ENCODE measurements around the gene FHIT.

The FHIT gene

GRCh38 chr3:59920822-59921221, 1330.4 kb downstream of the FHIT start:
- TF ChIP-seq CTCF (IDR thresholded peaks at IDR 0.05; ENCODE audit: low read depth, low read length, poor library complexity, severe bottlenecking) = no peak
- TF ChIP-seq EZH2phosphoT487 (IDR thresholded peaks at IDR 0.05; ENCODE audit: borderline replicate concordance, low read length) = no peak
- 0 out of 2 replicates have a peak, but pooled peaks cover 1% of the 10 kb centered on the region for H3K27me3 ChIP-seq (ENCODE audit: control insufficient read depth, low read length)
- H3K4me2 ChIP-seq (ENCODE audit: low read length) = no peak overlapping the region
- no peaks in the 10 kb centered on the region for H3K9me2 ChIP-seq (replicated peaks; ENCODE audit: control insufficient read depth, low read length)
- no peak overlapping the region for H3K4me3 ChIP-seq (ENCODE audit: low read length)
- H3K79me2 ChIP-seq (ENCODE audit: control insufficient read depth, low read length) = no peaks in the 10 kb centered on the region
- H3F3A ChIP-seq (ENCODE audit: control insufficient read depth, insufficient read depth) = no peaks in the 10 kb centered on the region
- no peaks in the 10 kb centered on the region for H4K20me1 ChIP-seq (ENCODE audit: control insufficient read depth, insufficient read depth, low read depth, low read length)
- H3K27ac ChIP-seq (ENCODE audit: low read depth, low read length) = no peak overlapping the region
- H3K36me3 ChIP-seq (ENCODE audit: control insufficient read depth, low read length) = no peaks in the 10 kb centered on the region
- no peaks in the 10 kb centered on the region for H3K4me1 ChIP-seq (ENCODE audit: control insufficient read depth, low read length)
- H3K9me3 ChIP-seq (ENCODE audit: control insufficient read depth, insufficient read depth, low read length) = no peaks in the 10 kb centered on the region

GRCh38 chr3:59919586-59919985, 1331.7 kb downstream of the FHIT start:
- Histone ChIP-seq H3K36me3 (ENCODE audit: control insufficient read depth, low read length) (no peaks in the 10 kb centered on the region), H3F3A (ENCODE audit: control insufficient read depth, insufficient read depth) (no peaks in the 10 kb centered on the region), H3K9me3 (ENCODE audit: control insufficient read depth, insufficient read depth, low read length) (no peaks in the 10 kb centered on the region), H3K79me2 (ENCODE audit: control insufficient read depth, low read length) (no peaks in the 10 kb centered on the region), H4K20me1 (ENCODE audit: control insufficient read depth, insufficient read depth, low read depth, low read length) (no peaks in the 10 kb centered on the region), H3K4me3 (ENCODE audit: low read length) (no peak overlapping the region), H3K4me1 (ENCODE audit: control insufficient read depth, low read length) (no peaks in the 10 kb centered on the region), H3K27me3 (ENCODE audit: control insufficient read depth, low read length) (no peaks in the 10 kb centered on the region), H3K9me2 (replicated peaks; ENCODE audit: control insufficient read depth, low read length) (no peaks in the 10 kb centered on the region), H3K4me2 (ENCODE audit: low read length) (no peak overlapping the region), H3K27ac (ENCODE audit: low read depth, low read length) (no peak overlapping the region)
- TF ChIP-seq CTCF (IDR thresholded peaks at IDR 0.05; ENCODE audit: low read depth, low read length, poor library complexity, severe bottlenecking) (no peak), EZH2phosphoT487 (IDR thresholded peaks at IDR 0.05; ENCODE audit: borderline replicate concordance, low read length) (no peak)

GRCh38 chr3:59914251-59914650, 1337.0 kb downstream of the FHIT start:
- Histone ChIP-seq H3K9me2 (replicated peaks; ENCODE audit: control insufficient read depth, low read length) (no peaks in the 10 kb centered on the region), H3K4me2 (ENCODE audit: low read length) (no peak overlapping the region), H4K20me1 (ENCODE audit: control insufficient read depth, insufficient read depth, low read depth, low read length) (no peaks in the 10 kb centered on the region), H3K27me3 (ENCODE audit: control insufficient read depth, low read length) (no peaks in the 10 kb centered on the region), H3K27ac (ENCODE audit: low read depth, low read length) (no peak overlapping the region), H3K4me1 (ENCODE audit: control insufficient read depth, low read length) (no peaks in the 10 kb centered on the region), H3K79me2 (ENCODE audit: control insufficient read depth, low read length) (no peaks in the 10 kb centered on the region), H3F3A (ENCODE audit: control insufficient read depth, insufficient read depth) (no peaks in the 10 kb centered on the region), H3K9me3 (ENCODE audit: control insufficient read depth, insufficient read depth, low read length) (no peaks in the 10 kb centered on the region), H3K4me3 (ENCODE audit: low read length) (no peak overlapping the region), H3K36me3 (ENCODE audit: control insufficient read depth, low read length) (no peaks in the 10 kb centered on the region)
- TF ChIP-seq EZH2phosphoT487 (IDR thresholded peaks at IDR 0.05; ENCODE audit: borderline replicate concordance, low read length) (no peak), CTCF (IDR thresholded peaks at IDR 0.05; ENCODE audit: low read depth, low read length, poor library complexity, severe bottlenecking) (no peak)

GRCh38 chr3:59913645-59914044, 1337.6 kb downstream of the FHIT start:
- Histone ChIP-seq H4K20me1 (ENCODE audit: control insufficient read depth, insufficient read depth, low read depth, low read length) (no peaks in the 10 kb centered on the region), H3K4me2 (ENCODE audit: low read length) (no peak overlapping the region), H3K9me2 (replicated peaks; ENCODE audit: control insufficient read depth, low read length) (no peaks in the 10 kb centered on the region), H3K36me3 (ENCODE audit: control insufficient read depth, low read length) (no peaks in the 10 kb centered on the region), H3F3A (ENCODE audit: control insufficient read depth, insufficient read depth) (no peaks in the 10 kb centered on the region), H3K79me2 (ENCODE audit: control insufficient read depth, low read length) (no peaks in the 10 kb centered on the region), H3K4me1 (ENCODE audit: control insufficient read depth, low read length) (no peaks in the 10 kb centered on the region), H3K4me3 (ENCODE audit: low read length) (no peak overlapping the region), H3K27me3 (ENCODE audit: control insufficient read depth, low read length) (no peaks in the 10 kb centered on the region), H3K9me3 (ENCODE audit: control insufficient read depth, insufficient read depth, low read length) (no peaks in the 10 kb centered on the region), H3K27ac (ENCODE audit: low read depth, low read length) (no peak overlapping the region)
- TF ChIP-seq EZH2phosphoT487 (IDR thresholded peaks at IDR 0.05; ENCODE audit: borderline replicate concordance, low read length) (no peak), CTCF (IDR thresholded peaks at IDR 0.05; ENCODE audit: low read depth, low read length, poor library complexity, severe bottlenecking) (no peak)
